GM12892 (cell line): Measurements from ENCODE around the gene TTBK2.

Experiments
- POLR2A ChIP-seq: IDR thresholded peaks from 2 replicates; pipeline ENCODE4 v1.6.1; 2011; ENCODE audit warnings: low read depth, low read length, control low read depth
- POLR2AphosphoS5 ChIP-seq: IDR thresholded peaks from 2 replicates; pipeline ENCODE4 v1.6.1; 2011; ENCODE audit warnings: low read depth, low read length, control low read depth
- TAF1 ChIP-seq: IDR thresholded peaks from 2 replicates; pipeline ENCODE4 v1.6.1; 2011; ENCODE audit warnings: low read depth, mild to moderate bottlenecking, control low read depth, low read length, borderline replicate concordance

DNA sequence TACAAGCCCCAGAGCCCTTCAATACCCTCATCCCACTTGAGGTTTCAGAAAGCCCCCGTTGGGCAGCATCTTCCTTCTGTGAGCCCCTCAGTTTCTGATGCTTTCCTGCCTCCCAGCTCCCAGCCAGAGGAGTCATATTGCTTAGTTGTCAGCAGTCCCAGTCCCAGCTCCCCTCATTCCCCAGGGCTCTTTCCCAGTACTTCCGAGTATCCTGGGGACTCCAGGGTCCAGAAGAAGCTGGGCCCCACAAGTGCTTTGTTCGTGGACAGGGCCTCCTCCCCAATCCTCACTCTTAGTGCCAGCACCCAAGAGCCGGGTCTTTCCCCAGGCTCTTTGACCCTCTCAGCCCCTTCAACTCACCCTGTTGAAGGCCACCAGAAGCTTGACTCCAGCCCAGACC is 227.6 kb downstream of the TTBK2 start:
- TF ChIP-seq POLR2A: no peak
- TF ChIP-seq POLR2AphosphoS5: no peak
- TF ChIP-seq TAF1: no peak
